Activated T-cell treated with anti-CD3 and anti-CD28 coated beads, Interleukin-2, amount 50 U/mL, for 72 hours (primary cell): ENCODE data around the gene NRBF2. TPM values are rescaled to one million over a fixed set of nuclear protein-coding genes. Genes with fewer than 3 reads are reported as not detected.
"Not testable (repeated sequence)": the region's sequence is repeated elsewhere in the genome, so short reads cannot be mapped to it uniquely, and the experiment has no call there.

Experiments used
- ATAC-seq, 2 donors: fragments of 150-1000 bp; cut with Tn5 transposase; replicated peaks in 1 of 2; 2 replicates each; pipeline ENCODE4 v1.10.0; 2021; ENCODE audit warnings: moderate library complexity in 2 of 2, mild to moderate bottlenecking in 1 of 2
- DNase-seq, 2 donors: peaks; one replicate each; pipeline ENCODE4 v3.0.0; 2021 to 2022; ENCODE audit warnings: mixed read lengths in 1 of 2
- H3K27ac Mint-ChIP-seq: one replicate; pipeline ENCODE4 v1.8.0; 2022; ENCODE audit warnings: mild to moderate bottlenecking, moderate library complexity, mixed read lengths
- H3K27me3 Mint-ChIP-seq: one replicate; pipeline ENCODE4 v1.8.0; 2022; ENCODE audit warnings: low read depth, mixed read lengths
- H3K36me3 Mint-ChIP-seq, 2 donors: one replicate each; pipeline ENCODE4 v1.8.0; 2022; ENCODE audit warnings: mixed read lengths in 2 of 2, mild to moderate bottlenecking in 1 of 2; ENCODE audit not compliant: insufficient read depth in 2 of 2
- H3K4me1 Mint-ChIP-seq: one replicate; pipeline ENCODE4 v1.8.0; 2022; ENCODE audit warnings: low read depth, mixed read lengths
- H3K4me3 Mint-ChIP-seq, 2 donors: one replicate each; pipeline ENCODE4 v1.8.0; 2022; ENCODE audit warnings: mild to moderate bottlenecking in 2 of 2, mixed read lengths in 2 of 2, moderate library complexity in 2 of 2
- H3K9me3 Mint-ChIP-seq, 2 donors: one replicate each; pipeline ENCODE4 v1.8.0; 2022; ENCODE audit warnings: mixed read lengths in 2 of 2
- total RNA-seq, 2 donors: library from RNA; stranded (reverse); gene quantifications; one replicate each; pipeline ENCODE4 v1.2.3, GENCODE V29; 2022

Gene NRBF2
- total RNA-seq: 10 to 100 TPM; 26.3 to 30.1 TPM

DNA sequence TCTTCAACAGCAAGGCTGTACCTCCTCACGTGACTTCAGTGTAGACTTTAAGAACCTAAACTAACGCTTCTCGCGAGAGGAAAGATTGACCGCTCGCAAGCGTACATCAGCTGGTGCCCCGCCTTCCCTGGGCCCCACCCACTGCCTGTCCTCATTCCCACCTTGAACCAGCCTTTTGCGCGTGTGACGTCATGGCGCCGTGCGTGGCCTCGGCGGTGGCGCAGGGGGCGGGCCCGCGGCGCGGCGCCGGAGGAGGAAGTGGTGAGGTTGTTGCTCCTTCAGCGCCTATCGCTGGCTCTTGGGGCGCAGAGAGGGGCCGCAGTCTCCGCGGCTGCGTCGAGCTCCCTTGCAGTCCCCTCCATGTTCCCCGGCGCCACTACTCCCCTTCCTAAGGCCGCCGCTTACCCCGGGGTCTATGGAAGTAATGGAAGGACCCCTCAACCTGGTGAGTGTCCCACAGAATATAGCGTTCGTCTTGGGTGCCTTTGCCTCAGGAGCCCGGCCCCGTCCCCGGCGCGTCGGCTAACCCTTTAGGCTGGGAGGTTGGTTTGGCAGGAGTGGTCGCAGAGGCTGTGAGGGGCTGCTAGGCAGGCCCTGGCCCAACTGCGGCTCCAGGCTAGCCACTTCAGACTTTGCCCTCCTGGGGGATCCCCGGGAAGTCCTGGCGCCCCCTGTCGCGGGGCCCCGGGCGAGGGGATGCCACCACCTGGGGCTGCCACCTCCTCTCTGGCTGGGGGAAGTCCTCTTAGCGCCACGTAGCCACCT lies at the start of gene NRBF2:
Gene NRBF2 (plus strand): TSS at position 273 of the 765 bp plus-strand sequence. CDS start 143 bp downstream, at position 416.
- peak; percentile 94 to 95 for ATAC-seq
- peak within 1 kb of the TSS; percentile 96 for H3K27ac Mint-ChIP-seq
- peaks cover 44% of the 10 kb centered on the region for H3K4me1 Mint-ChIP-seq

DNA sequence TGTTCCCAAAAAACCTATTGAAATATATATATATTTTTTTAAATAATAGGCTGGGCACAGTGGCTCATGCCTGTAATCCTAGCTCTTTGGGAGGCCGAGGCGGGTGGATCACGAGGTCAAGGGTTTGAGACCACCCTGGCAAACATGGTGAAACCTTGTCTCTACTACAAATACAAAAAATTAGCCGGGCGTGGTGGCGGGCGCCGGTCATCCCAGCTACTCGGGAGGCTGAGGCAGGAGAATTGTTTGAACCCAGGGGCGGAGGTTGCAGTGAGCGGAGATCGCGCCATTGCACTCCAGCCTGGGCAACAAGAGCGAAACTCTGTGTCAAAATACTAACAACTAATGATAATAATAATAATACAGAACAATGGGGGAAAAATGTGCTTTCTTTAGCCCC lies 49.7 kb upstream of the NRBF2 start:
- not testable (repeated sequence) for H3K9me3 Mint-ChIP-seq, H3K4me3 Mint-ChIP-seq, H3K27ac Mint-ChIP-seq, ATAC-seq, H3K36me3 Mint-ChIP-seq, DNase-seq, H3K4me1 Mint-ChIP-seq
- peaks cover 47% of the 10 kb centered on the region for H3K27me3 Mint-ChIP-seq

More for the DNA sequence above, at the start of gene NRBF2:
- peaks cover 1 to 8% of the 10 kb centered on the region in 2 donors for H3K36me3 Mint-ChIP-seq
- peaks cover 3 to 10% of the 10 kb centered on the region in 2 donors for H3K9me3 Mint-ChIP-seq
- DNase-seq: peak; percentile 97 to 99
- H3K27me3 Mint-ChIP-seq: peaks cover 6% of the 10 kb centered on the region
- peak within 1 kb of the TSS; percentile 89 to 94 for H3K4me3 Mint-ChIP-seq

DNA sequence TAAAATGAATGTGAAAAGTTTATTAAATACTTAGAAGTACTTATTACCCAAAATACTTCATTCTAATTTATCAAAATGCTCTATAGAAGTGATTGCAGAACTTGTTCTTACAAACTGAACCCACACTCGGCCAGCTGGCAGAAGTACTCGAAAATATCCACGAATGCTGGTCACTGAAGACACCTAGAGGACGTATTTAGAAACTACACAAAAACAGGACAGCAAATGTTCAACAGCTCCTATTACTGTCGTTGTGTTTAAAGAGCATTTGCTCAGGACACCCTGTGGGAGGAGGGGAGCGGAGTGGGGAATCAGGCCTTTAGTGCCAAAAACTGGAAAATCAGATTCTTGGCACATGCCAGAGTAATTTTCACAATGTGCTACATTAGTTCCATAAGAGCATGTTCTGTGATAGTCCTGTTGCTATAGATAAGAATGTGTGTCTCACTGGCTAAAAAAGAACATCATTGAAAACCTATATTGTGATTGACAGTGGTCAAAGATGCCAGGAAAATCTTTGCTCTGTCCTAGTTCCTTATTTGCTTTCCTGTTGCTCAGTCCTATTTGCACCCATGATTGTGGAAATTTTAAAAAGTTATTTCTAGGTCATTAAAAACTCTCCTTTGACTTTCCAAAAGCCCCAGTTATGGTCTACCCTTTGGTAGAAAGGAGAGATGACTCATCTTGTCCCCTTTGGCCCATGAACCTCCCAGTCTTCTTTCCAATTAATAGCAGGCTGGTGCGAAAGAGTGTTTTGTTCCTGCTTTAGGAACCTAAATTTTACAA lies 49.0 kb upstream of the NRBF2 start:
- DNase-seq (peak; percentile 31 to 45), ATAC-seq (peak; percentile 64 to 75)
- H3K27ac Mint-ChIP-seq: no peak overlapping the region
- no peaks in the 10 kb centered on the region for H3K36me3 Mint-ChIP-seq
- no peaks in the 10 kb centered on the region for H3K9me3 Mint-ChIP-seq
- no peaks in the 10 kb centered on the region for H3K4me1 Mint-ChIP-seq
- H3K27me3 Mint-ChIP-seq: peaks cover 47% of the 10 kb centered on the region
- no peak overlapping the region for H3K4me3 Mint-ChIP-seq

DNA sequence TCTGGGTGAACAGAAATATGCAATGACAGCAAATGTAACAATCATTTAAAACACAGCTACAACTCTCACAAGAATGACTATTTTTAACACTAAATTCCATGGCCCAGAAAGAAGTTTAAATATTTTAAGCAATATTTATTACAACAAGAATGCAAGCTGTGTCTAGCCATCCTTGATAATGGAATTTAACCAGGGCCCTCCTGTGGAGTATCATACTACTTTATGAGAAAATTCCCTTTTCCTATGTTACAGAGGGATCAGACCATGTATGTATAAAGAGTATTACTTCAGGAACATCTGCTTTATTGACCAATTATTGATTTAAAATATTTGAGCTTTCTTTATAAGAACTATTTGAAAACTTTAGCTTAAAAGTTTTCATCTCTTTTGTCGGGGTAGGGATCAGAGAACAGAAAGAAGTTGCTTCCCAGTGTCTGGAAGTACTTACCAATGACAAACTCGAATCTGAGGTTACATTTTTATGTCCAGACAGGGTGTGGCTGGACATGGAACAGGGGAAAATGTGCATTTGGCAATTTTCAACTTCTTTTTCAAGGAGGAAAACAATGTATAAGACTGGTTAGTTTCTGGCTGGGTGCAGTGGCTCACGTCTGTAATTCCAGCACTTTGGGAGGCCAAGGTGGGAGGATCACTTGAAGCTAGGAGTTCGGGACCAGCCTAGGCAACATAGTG lies 48.3 kb upstream of the NRBF2 start:
- Mint-ChIP-seq H3K27ac (no peak overlapping the region), H3K36me3 (no peaks in the 10 kb centered on the region), H3K4me3 (no peak overlapping the region), H3K27me3 (peaks cover 47% of the 10 kb centered on the region), H3K9me3 (no peaks in the 10 kb centered on the region), H3K4me1 (no peaks in the 10 kb centered on the region)
- ATAC-seq (no peak), DNase-seq (no peak)

DNA sequence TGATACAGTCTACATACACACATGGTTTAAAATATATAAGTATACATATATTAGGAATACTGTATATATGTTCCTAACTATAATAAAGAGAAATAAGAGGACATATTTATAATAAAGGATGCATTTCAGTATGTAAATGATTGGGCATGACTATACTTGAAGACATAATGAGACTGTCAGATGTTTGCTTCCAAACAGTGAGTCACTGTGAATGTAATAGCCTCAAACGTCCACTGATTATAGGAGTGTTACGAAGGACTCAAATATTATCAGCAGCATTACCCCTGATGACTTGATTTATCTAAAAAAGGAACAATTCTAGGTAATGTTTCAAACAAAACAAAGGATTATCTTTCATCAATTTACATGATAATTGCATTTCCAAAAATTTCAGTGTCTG lies 39.9 kb upstream of the NRBF2 start:
- no peak for ATAC-seq
- H3K36me3 Mint-ChIP-seq: no peaks in the 10 kb centered on the region
- no peak for DNase-seq
- peak overlapping the region; percentile 17 for H3K27ac Mint-ChIP-seq
- no peaks in the 10 kb centered on the region for H3K4me1 Mint-ChIP-seq
- H3K27me3 Mint-ChIP-seq: peaks cover 22% of the 10 kb centered on the region
- no peaks in the 10 kb centered on the region for H3K9me3 Mint-ChIP-seq
- H3K4me3 Mint-ChIP-seq: no peak overlapping the region

DNA sequence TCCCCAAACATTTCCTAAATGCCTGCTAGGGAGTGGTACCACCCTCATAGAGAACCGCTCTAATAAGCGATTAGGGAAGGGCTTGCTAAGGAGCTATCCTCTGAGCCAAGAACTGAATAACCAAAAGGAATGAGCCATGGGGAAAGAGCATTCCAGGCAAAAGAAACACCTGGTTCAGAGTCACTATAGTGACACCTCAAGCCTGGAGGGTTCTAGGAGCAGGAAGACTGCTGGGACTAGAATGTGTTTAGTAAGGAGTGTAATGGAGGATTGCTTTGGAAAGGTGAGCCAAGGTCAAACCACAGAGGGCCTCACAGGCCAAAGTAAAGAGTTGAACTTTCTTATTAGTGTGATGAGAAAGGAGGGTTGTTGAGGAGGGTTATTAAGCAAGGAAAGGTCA lies 38.7 kb upstream of the NRBF2 start:
- Mint-ChIP-seq H3K36me3 (no peaks in the 10 kb centered on the region), H3K4me3 (no peak overlapping the region), H3K27me3 (peaks cover 22% of the 10 kb centered on the region), H3K9me3 (no peaks in the 10 kb centered on the region), H3K27ac (no peak overlapping the region), H3K4me1 (no peaks in the 10 kb centered on the region)
- DNase-seq (no peak), ATAC-seq (no peak)

DNA sequence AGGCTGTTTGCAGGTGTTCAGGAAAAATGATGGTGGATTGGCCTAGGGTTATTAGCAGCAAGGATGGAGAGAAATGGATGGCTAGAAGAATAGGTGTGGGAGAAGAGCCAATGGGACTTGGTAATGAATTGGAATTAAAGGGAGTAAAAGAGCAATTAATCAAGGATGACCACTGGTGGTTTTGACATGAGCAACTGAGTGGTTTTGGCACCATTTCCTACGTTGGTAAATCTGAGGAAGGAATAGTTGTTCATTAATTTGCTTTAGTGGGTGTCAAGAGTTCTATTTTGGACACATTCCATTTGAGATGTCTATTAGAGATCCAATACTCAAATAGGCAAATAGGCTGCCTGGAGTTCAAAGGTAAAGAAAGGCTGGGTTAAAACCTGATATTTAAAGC lies 38.2 kb upstream of the NRBF2 start:
- Mint-ChIP-seq H3K4me1 (no peaks in the 10 kb centered on the region), H3K27me3 (peaks cover 26% of the 10 kb centered on the region), H3K36me3 (no peaks in the 10 kb centered on the region), H3K27ac (no peak overlapping the region), H3K9me3 (no peaks in the 10 kb centered on the region), H3K4me3 (no peak overlapping the region)
- no peak for DNase-seq
- ATAC-seq: no peak

DNA sequence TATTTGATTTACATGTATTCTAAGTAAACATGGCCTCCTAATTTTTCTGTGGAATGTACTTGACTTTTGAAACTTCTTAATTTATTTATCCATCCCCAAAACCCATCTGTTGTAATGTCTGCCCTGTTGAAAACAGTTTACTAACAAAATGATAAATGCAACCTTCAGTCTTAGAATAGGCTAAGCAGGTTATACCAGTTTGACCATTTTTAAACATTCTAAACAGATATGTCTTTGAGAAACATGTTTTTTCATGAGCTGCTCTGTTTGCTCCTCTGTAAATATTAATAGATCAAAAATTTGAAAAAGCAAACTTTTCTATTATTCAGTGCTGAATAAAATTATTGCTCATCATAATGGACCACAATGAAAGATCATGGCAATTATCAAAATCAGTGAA lies 33.4 kb upstream of the NRBF2 start:
- no peaks in the 10 kb centered on the region for H3K9me3 Mint-ChIP-seq
- DNase-seq (no peak), ATAC-seq (no peak)
- H3K27me3 Mint-ChIP-seq: peaks cover 36% of the 10 kb centered on the region
- no peak overlapping the region for H3K27ac Mint-ChIP-seq
- no peak overlapping the region for H3K4me3 Mint-ChIP-seq
- peaks cover 26% of the 10 kb centered on the region for H3K4me1 Mint-ChIP-seq
- no peaks in the 10 kb centered on the region for H3K36me3 Mint-ChIP-seq

DNA sequence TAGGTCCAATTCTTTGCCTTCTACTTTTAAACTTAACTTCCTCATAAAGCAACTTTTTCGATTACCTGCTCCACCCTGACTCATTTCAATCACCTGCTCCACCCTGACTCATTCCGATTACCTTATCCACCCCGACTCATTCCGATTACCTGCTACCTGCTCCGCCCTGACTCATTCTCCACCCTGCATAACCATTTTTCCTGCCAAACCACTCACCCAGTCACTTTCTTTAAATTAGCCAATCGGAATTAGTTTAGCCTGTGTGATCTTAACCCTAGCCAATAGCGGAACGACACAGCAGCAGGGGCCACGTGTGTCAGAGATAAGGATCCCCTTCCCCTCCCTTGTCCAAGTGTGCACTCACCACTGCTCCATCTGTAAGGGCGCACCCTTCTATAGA lies 32.0 kb upstream of the NRBF2 start:
- H3K27ac Mint-ChIP-seq, H3K4me3 Mint-ChIP-seq, H3K36me3 Mint-ChIP-seq, DNase-seq, H3K9me3 Mint-ChIP-seq, ATAC-seq: not testable (repeated sequence)
- peaks cover 30% of the 10 kb centered on the region for H3K27me3 Mint-ChIP-seq
- H3K4me1 Mint-ChIP-seq: peaks cover 27% of the 10 kb centered on the region

DNA sequence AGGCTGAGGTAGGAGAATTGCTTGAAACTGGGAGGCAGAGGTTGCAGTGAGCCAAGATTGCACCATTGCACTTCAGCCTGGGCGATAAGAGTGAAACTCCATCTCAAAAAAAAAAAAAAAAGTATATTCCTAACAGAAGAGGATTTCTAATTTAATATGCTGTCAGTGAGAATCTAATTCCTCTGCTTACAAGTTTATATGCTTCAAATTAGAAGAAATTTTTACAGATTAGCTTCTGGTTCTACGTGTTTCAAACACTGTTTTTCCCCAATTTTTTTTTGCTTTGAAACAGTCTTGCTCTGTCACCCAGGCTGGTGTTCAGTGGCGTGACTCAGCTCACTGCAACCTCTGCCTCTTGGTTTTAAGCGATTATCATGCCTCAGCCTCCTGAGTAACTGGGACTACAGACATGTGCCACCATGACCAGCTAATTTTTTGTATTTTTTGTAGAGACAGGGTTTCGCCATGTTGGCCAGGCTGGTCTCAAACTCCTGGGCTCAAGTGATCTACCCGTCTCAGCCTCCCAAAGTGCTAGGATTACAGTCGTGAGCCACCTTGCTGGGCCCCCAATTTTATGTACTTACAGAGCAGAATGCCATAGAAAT lies 30.7 kb upstream of the NRBF2 start:
- H3K27ac Mint-ChIP-seq, H3K4me3 Mint-ChIP-seq, H3K36me3 Mint-ChIP-seq, H3K9me3 Mint-ChIP-seq: not testable (repeated sequence)
- peak in 1 of 2 donors; percentile 49 for DNase-seq
- peaks cover 32% of the 10 kb centered on the region for H3K4me1 Mint-ChIP-seq
- H3K27me3 Mint-ChIP-seq: peaks cover 40% of the 10 kb centered on the region
- ATAC-seq: peak in 1 of 2 donors; percentile 66

DNA sequence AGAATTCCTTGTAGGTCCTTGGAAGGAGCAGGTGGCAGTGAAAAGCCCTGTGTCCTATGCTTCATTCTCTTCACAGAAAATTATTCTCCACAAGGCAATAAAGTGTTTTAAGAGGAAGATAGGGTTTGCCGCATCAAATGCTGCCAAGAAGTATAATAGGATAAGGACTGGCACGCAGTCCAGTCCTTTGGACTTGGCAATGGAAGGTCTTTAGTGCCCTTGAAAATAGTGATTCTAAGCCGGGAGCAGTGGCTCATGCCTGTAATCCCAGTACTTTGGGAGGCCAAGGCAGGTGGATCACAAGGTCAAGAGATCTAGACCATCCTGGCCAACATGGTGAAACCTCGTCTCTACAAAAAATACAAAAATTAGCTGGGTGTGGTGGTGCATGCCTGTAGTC lies 29.9 kb upstream of the NRBF2 start:
- not testable (repeated sequence) for H3K27ac Mint-ChIP-seq, H3K4me3 Mint-ChIP-seq, H3K9me3 Mint-ChIP-seq, H3K36me3 Mint-ChIP-seq, ATAC-seq, DNase-seq
- peaks cover 40% of the 10 kb centered on the region for H3K27me3 Mint-ChIP-seq
- H3K4me1 Mint-ChIP-seq: peaks cover 32% of the 10 kb centered on the region

DNA sequence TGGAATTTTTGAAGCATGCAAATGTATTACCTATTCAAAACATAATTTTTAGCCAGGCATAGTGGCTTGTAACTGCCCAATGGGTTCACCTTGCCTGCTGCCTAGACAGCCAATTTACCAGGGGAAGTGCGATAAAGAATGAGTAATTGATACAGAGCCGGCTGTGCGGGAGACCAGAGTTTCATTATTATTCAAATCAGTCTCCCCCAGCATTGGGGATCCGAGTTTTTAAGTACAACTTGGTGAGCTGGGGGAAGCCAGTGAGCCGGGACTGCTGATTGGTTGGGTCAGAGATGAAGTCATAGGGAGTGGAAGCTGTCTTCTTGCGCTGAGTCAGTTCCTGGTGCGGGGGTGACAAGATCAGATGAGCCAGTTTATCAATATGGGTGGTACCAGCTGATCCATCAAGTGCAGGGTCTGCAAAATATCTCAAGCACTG lies 29.1 kb upstream of the NRBF2 start:
- H3K27me3 Mint-ChIP-seq: peaks cover 40% of the 10 kb centered on the region
- DNase-seq (peak; percentile 65 to 77), ATAC-seq (peak; percentile 90 to 97)
- H3K27ac Mint-ChIP-seq: peak overlapping the region; percentile 9
- no peaks in the 10 kb centered on the region for H3K9me3 Mint-ChIP-seq
- H3K4me1 Mint-ChIP-seq: peaks cover 32% of the 10 kb centered on the region
- H3K4me3 Mint-ChIP-seq: no peak overlapping the region
- no peaks in the 10 kb centered on the region for H3K36me3 Mint-ChIP-seq
